Measurements from ENCODE around the gene METTL3.

GRCh38 chr14:21527318-21527679 lies 16.2 kb upstream of the METTL3 start:
- TF ChIP-seq POLR2AphosphoS5 (IDR thresholded peaks at IDR 0.05; ENCODE audit: low read depth, low read length): no peak
- TF ChIP-seq POLR2A (IDR thresholded peaks at IDR 0.05; ENCODE audit: low read depth, low read length): no peak
- TF ChIP-seq TAF1 (IDR thresholded peaks at IDR 0.05; ENCODE audit: low read depth, low read length): no peak
- TF ChIP-seq SPI1 (IDR thresholded peaks at IDR 0.05; ENCODE audit: low read depth, low read length): peak; percentile 31
- no peak for TF ChIP-seq POU2F2 (IDR thresholded peaks at IDR 0.05; ENCODE audit: low read depth, low read length)
- no peak for TF ChIP-seq PAX5 (IDR thresholded peaks at IDR 0.05; ENCODE audit: insufficient read depth, low read length, severe bottlenecking)
